Caco-2 (cell line): ENCODE data around the gene RALBP1. TPM values are rescaled to one million over a fixed set of nuclear protein-coding genes. Genes with fewer than 3 reads are reported as not detected.

Experiments
- BruUV-seq: library from RNA; stranded (reverse); fragments of 400-500 nt; replicated peaks from 2 replicates; lab custom pipeline; 2021; lab: Mats Ljungman, UMichigan
- CTCF ChIA-PET: fragments of 300-600 bp; sonication (Branson Sonifier 250); formaldehyde crosslinking; loops from one replicate; lab custom pipeline; 2022; ENCODE audit warnings: antibody characterized with exemption; lab: Charles Lee
- POLR2A ChIA-PET: fragments of 300-600 bp; sonication (Branson Sonifier 250); formaldehyde crosslinking; loops from one replicate; lab custom pipeline; 2022; ENCODE audit warnings: antibody characterized with exemption; lab: Charles Lee
- DNase-seq, 2 experiments: peaks; one replicate each; pipeline versions ENCODE4 v3.0.0 to v3.0.0-alpha.2; 2020 to 2022
- H3K27me3 ChIP-seq: replicated peaks from 2 replicates; pipeline ENCODE4 v1.6.0; 2011; ENCODE audit warnings: low read length; ENCODE audit not compliant: control insufficient read depth, insufficient read depth
- H3K36me3 ChIP-seq: 2 replicates; pipeline ENCODE4 v1.5.1; 2011; ENCODE audit warnings: low read length; ENCODE audit not compliant: control insufficient read depth, insufficient read depth
- H3K4me1 ChIP-seq: fragments of 250-450 bp; sonication (Bioruptor Pico); 2 replicates; pipeline ENCODE4 v1.5.1; 2020; ENCODE audit warnings: mild to moderate bottlenecking
- H3K4me3 ChIP-seq: 2 replicates; pipeline ENCODE4 v1.5.1; 2011; ENCODE audit warnings: low read depth, mild to moderate bottlenecking, control low read depth, low read length
- H3K9me3 ChIP-seq: fragments of 250-450 bp; sonication (Bioruptor Pico); 2 replicates; pipeline ENCODE4 v1.5.1; 2020; ENCODE audit warnings: mild to moderate bottlenecking, moderate library complexity
- H3K27ac Mint-ChIP-seq: one replicate; pipeline ENCODE4 v1.8.0; 2022; ENCODE audit warnings: mixed read lengths; ENCODE audit not compliant: unreplicated experiment
- H3K27me3 Mint-ChIP-seq: one replicate; pipeline ENCODE4 v1.8.0; 2022; ENCODE audit warnings: mixed read lengths; ENCODE audit not compliant: insufficient read depth, unreplicated experiment
- H3K36me3 Mint-ChIP-seq: one replicate; pipeline ENCODE4 v1.8.0; 2022; ENCODE audit warnings: mild to moderate bottlenecking, mixed read lengths; ENCODE audit not compliant: insufficient read depth, unreplicated experiment
- H3K4me1 Mint-ChIP-seq: one replicate; pipeline ENCODE4 v1.8.0; 2022; ENCODE audit warnings: low read depth, mixed read lengths; ENCODE audit not compliant: unreplicated experiment
- H3K4me3 Mint-ChIP-seq: one replicate; pipeline ENCODE4 v1.8.0; 2022; ENCODE audit warnings: mild to moderate bottlenecking, moderate library complexity, mixed read lengths; ENCODE audit not compliant: unreplicated experiment
- H3K9me3 Mint-ChIP-seq: one replicate; pipeline ENCODE4 v1.8.0; 2022; ENCODE audit warnings: mixed read lengths; ENCODE audit not compliant: unreplicated experiment
- intact Hi-C: fragments of 100-400 bp; cut with micrococcal nuclease; formaldehyde crosslinking; loops from one replicate; pipeline ENCODE4 v1.10.0; 2022; ENCODE audit not compliant: unreplicated experiment
- total RNA-seq: library from RNA; stranded (reverse); gene quantifications from 2 replicates; pipeline ENCODE4 v1.2.3, GENCODE V29; 2022
- TF ChIP-seq, protein P1 (sequence below), 2 experiments: fragments of 200-600 bp in 1 of 2; IDR thresholded peaks; 1 replicate in 1 of 2; 2 replicates in 1 of 2; pipeline versions ENCODE4 v1.5.1 to v1.8.0; 2011 to 2022; ENCODE audit warnings: antibody characterized with exemption in 1 of 2, control low read depth in 1 of 2, inconsistent platforms in 1 of 2, low read depth in 1 of 2, low read length in 1 of 2, mild to moderate bottlenecking in 1 of 2, moderate library complexity in 1 of 2; ENCODE audit not compliant: insufficient read depth in 1 of 2, severe bottlenecking in 1 of 2, unreplicated experiment in 1 of 2

RALBP1 gene
- total RNA-seq, 1 experiment from 2014 or later = 66.3 TPM

DNA sequence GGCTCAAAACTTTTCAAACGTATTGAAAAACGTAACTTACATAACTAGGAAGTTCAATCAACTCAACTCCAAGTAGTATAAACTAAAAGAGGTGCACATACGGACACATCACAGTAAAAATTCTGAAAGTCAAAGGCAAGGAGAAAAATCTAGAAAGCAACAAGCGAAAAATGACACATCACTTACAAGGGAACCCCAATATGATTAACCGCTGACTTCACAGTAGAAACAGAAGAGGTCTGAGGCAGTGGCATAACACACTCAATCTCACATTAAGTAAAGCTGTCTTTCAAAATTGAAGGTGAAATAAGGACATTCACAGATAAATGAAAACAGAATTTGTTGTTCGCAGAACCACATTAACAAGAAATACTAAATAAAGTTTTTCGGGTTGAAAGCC is 106.4 kb downstream of the RALBP1 start:
- Mint-ChIP-seq H3K27ac (no peak overlapping the region), H3K27me3 (no peaks in the 10 kb centered on the region), H3K36me3 (peaks cover 32% of the 10 kb centered on the region), H3K4me3 (no peak overlapping the region), H3K4me1 (no peaks in the 10 kb centered on the region), H3K9me3 (no peaks in the 10 kb centered on the region)
- Histone ChIP-seq H3K9me3 (no peaks in the 10 kb centered on the region), H3K27me3 (no peaks in the 10 kb centered on the region), H3K4me3 (no peak overlapping the region), H3K36me3 (peaks cover 2% of the 10 kb centered on the region; the same call in 1 of the 2 replicates), H3K4me1 (no peaks in the 10 kb centered on the region)
- ChIA-PET CTCF (no interaction called here), POLR2A (no interaction called here)
- intact Hi-C loops = no loop called here
- no peak for DNase-seq
- no TSS peak for BruUV-seq
- TF ChIP-seq, protein P1, sequence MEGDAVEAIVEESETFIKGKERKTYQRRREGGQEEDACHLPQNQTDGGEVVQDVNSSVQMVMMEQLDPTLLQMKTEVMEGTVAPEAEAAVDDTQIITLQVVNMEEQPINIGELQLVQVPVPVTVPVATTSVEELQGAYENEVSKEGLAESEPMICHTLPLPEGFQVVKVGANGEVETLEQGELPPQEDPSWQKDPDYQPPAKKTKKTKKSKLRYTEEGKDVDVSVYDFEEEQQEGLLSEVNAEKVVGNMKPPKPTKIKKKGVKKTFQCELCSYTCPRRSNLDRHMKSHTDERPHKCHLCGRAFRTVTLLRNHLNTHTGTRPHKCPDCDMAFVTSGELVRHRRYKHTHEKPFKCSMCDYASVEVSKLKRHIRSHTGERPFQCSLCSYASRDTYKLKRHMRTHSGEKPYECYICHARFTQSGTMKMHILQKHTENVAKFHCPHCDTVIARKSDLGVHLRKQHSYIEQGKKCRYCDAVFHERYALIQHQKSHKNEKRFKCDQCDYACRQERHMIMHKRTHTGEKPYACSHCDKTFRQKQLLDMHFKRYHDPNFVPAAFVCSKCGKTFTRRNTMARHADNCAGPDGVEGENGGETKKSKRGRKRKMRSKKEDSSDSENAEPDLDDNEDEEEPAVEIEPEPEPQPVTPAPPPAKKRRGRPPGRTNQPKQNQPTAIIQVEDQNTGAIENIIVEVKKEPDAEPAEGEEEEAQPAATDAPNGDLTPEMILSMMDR (IDR thresholded peaks at IDR 0.05; ENCODE audit: insufficient read depth in 1 of 2, low read depth in 1 of 2, low read length in 1 of 2, severe bottlenecking in 1 of 2, unreplicated experiment in 1 of 2) = no peak

DNA sequence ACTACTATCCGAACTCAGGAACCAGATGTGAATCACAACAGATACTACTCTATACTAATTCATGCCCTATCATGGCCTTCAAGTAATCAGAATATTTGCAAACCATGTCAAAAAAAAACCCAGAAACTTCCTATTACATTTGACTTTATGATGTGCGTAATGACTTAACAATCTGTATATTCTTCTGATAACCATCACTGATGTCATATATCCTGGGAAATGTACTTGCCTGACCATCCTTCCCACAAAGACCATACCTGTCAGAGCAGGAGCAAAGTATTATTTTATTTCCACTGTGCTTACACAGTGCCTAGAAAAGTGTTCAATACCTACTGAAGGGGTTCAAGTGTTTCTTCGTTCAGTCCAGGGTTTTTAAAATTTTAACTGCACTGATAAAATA is 111.5 kb downstream of the RALBP1 start:
- Histone ChIP-seq H3K9me3 (no peaks in the 10 kb centered on the region), H3K36me3 (peaks cover 4% of the 10 kb centered on the region; the same call in 1 of the 2 replicates), H3K4me1 (no peaks in the 10 kb centered on the region; the same call in 1 of the 2 replicates), H3K27me3 (no peaks in the 10 kb centered on the region), H3K4me3 (no peak overlapping the region)
- BruUV-seq = no TSS peak
- H3K9me3 Mint-ChIP-seq = no peaks in the 10 kb centered on the region
- ChIA-PET POLR2A (no interaction called here), CTCF (no interaction called here)
- H3K36me3 Mint-ChIP-seq = peaks cover 52% of the 10 kb centered on the region
- DNase-seq = no peak
- intact Hi-C loops = no loop called here
- peaks cover 7% of the 10 kb centered on the region for H3K4me1 Mint-ChIP-seq
- no peak overlapping the region for H3K4me3 Mint-ChIP-seq
- TF ChIP-seq, protein P1 (IDR thresholded peaks at IDR 0.05; ENCODE audit: insufficient read depth in 1 of 2, low read depth in 1 of 2, low read length in 1 of 2, severe bottlenecking in 1 of 2, unreplicated experiment in 1 of 2) = no peak
- H3K27me3 Mint-ChIP-seq = no peaks in the 10 kb centered on the region
- H3K27ac Mint-ChIP-seq = no peak overlapping the region

Other genes starting within 250 kb of the RALBP1 start
- 43.7 and 43.9 TPM in 2 replicates for gene TWSG1, start 140.7 kb upstream of the RALBP1 start, total RNA-seq
- 91.4 and 96.6 TPM in 2 replicates for gene PPP4R1, start 139.0 kb downstream of the RALBP1 start, total RNA-seq
- gene RAB31, start 232.8 kb downstream of the RALBP1 start, total RNA-seq = 9.5 and 14.5 TPM in 2 replicates